Ectodermal cell (in vitro differentiated cells): Measurements from ENCODE around the gene KRTAP10-3.

Experiments used
- H3K27ac ChIP-seq: 2 replicates; pipeline ENCODE4 v1.7.0; 2013; ENCODE audit warnings: mild to moderate bottlenecking, low read depth, low read length; ENCODE audit not compliant: insufficient read depth, poor library complexity, severe bottlenecking
- H3K27me3 ChIP-seq: 2 replicates; pipeline ENCODE4 v1.7.0; 2013; ENCODE audit warnings: mild to moderate bottlenecking, low read length; ENCODE audit not compliant: insufficient read depth, control insufficient read depth, poor library complexity, severe bottlenecking
- H3K36me3 ChIP-seq: one replicate; pipeline ENCODE4 v1.7.0; 2013; ENCODE audit warnings: low read length; ENCODE audit not compliant: control insufficient read depth, insufficient read depth
- H3K4me1 ChIP-seq: one replicate; pipeline ENCODE4 v1.7.0; 2013; ENCODE audit warnings: low read length; ENCODE audit not compliant: control insufficient read depth, insufficient read depth
- H3K4me3 ChIP-seq: 2 replicates; pipeline ENCODE4 v1.7.0; 2013; ENCODE audit warnings: low read depth, low read length, control low read depth; ENCODE audit not compliant: insufficient read depth
- H3K9me3 ChIP-seq: 2 replicates; pipeline ENCODE4 v1.7.0; 2013; ENCODE audit warnings: mild to moderate bottlenecking, low read length, moderate library complexity; ENCODE audit not compliant: control insufficient read depth
- WGBS, 2 experiments: methylation state at CpG; one replicate each; pipeline ENCODE4 v1.1.7; 2013; ENCODE audit warnings: missing lambda C conversion rate in 2 of 2; 5-methylcytosine and 5-hydroxymethylcytosine counted together

The KRTAP10-3 gene

GRCh38 chr21:44533891-44534627 is 24.5 kb downstream of the KRTAP10-3 start:
- Histone ChIP-seq H3K9me3 (no peaks in the 10 kb centered on the region), H3K27me3 (no peaks in the 10 kb centered on the region), H3K27ac (no peak overlapping the region), H3K36me3 (no peaks in the 10 kb centered on the region), H3K4me3 (no peak overlapping the region), H3K4me1 (no peaks in the 10 kb centered on the region)
- WGBS, 2 experiments = 95% methylated on average over 18 to 21 of the region's 21 CpGs

DNA sequence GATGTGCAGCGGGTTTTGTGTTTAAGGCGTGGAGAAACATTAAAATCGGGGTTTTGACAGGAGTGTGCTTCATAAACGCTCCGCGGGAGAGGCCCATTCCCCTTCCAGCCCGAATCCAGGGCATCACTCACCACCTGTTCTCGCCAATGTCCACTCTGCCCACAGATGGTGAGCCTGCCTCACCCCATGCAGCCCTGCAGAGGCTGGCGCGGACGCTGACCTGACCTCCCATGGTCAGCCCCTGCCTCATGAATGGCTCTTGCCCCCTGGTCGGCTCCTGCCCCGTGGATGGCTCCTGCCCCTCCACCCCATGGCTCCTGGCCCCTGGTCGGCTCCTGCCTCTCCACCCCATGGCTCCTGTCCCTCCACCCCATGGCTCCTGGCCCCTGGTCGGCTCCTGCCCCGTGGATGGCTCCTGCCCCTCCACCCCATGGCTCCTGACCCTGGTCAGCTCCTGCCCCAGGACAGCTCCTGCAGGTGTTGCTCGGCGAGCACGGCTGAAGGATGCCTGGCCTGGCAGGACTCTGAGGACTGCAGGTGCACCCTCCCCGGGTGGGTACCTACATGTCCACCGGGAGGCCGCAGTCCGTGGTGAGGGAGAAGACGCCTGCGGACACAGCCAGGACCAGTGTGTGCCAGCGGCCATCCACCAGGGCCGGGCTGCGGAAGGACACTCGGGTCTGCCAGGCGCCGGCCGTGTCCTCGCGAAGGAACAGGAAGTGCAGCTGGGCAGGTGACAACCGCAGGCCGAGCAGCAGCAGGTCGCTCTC is 25.3 kb downstream of the KRTAP10-3 start:
- Histone ChIP-seq H3K36me3 (no peaks in the 10 kb centered on the region), H3K9me3 (no peaks in the 10 kb centered on the region), H3K27ac (no peak overlapping the region), H3K4me3 (no peak overlapping the region), H3K27me3 (no peaks in the 10 kb centered on the region), H3K4me1 (no peaks in the 10 kb centered on the region)
- 93 to 94% methylated on average over 37 of the region's 37 CpGs for WGBS, 2 experiments

- H3K9me3 ChIP-seq = no peaks in the 10 kb centered on the region
Observed at GRCh38 chr21:44532712-44533111, 25.9 kb downstream of the KRTAP10-3 start.

DNA sequence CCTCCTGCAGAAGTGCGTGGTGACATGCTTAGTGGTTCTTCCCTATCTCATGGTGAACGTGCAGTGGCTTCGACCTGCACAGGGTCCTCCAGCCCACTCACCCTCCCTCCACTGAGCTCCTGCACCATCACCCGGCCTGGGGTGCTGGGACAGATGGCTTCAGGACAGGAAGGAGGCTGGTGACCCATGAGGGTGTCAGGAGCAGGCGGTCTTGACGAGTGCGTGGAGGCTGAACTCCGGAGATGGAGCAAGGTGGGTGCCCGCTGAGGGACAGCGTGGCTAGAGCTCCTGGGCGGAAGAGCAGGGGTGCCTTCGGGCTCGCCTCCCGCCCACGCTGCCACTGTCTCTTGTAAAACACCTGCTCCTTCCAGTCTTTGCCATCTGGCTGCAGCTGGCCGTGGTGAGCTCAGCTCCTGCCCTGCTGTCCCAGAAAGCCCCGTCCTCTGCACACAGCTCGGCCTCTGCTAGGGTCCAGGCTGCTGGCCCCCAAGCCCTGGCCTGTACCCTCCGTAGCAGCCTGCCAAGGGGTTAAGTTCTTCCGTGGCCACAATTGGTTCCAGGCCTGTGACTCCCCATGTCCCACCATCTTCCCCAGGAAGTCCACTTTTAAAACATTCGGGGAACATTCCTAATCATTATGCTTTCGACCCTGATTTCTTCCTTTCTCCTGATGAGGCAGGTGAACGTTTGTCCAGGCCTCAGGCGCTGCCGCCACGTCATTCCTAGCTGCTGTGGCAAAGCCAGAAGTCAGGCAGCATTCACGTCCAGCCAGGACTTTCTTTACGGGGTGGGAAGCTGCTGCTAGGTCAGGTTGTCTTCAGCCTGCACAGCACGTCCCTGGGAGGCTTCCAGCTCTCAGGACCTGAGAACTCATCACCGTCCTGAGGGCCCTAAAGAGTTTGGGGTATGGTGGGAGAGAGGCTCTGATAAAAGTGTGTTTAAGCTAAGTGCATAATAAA is 26.7 kb downstream of the KRTAP10-3 start:
- H3K36me3 ChIP-seq = no peaks in the 10 kb centered on the region
- no peaks in the 10 kb centered on the region for H3K27me3 ChIP-seq
- H3K27ac ChIP-seq = no peak overlapping the region
- 92 to 95% methylated on average over 30 of the region's 30 CpGs for WGBS, 2 experiments
- no peaks in the 10 kb centered on the region for H3K9me3 ChIP-seq
- H3K4me1 ChIP-seq = no peaks in the 10 kb centered on the region
- H3K4me3 ChIP-seq = no peak overlapping the region

More at GRCh38 chr21:44532712-44533111, 25.9 kb downstream of the KRTAP10-3 start:
- H3K4me3 ChIP-seq = no peak overlapping the region
- no peaks in the 10 kb centered on the region for H3K27me3 ChIP-seq
- no peak overlapping the region for H3K27ac ChIP-seq
- no peaks in the 10 kb centered on the region for H3K36me3 ChIP-seq
- WGBS, 2 experiments = 89% methylated on average over 16 of the region's 16 CpGs
- H3K4me1 ChIP-seq = no peaks in the 10 kb centered on the region

GRCh38 chr21:44530903-44531605 is 27.5 kb downstream of the KRTAP10-3 start:
- Histone ChIP-seq H3K4me3 (no peak overlapping the region), H3K27me3 (no peaks in the 10 kb centered on the region), H3K27ac (no peak overlapping the region), H3K9me3 (no peaks in the 10 kb centered on the region), H3K36me3 (no peaks in the 10 kb centered on the region), H3K4me1 (no peaks in the 10 kb centered on the region)
- 94 to 95% methylated on average over 23 of the region's 23 CpGs for WGBS, 2 experiments

- Histone ChIP-seq H3K4me1 (no peaks in the 10 kb centered on the region), H3K4me3 (no peak overlapping the region), H3K36me3 (no peaks in the 10 kb centered on the region), H3K27ac (no peak overlapping the region), H3K27me3 (no peaks in the 10 kb centered on the region), H3K9me3 (no peaks in the 10 kb centered on the region)
- WGBS, 2 experiments = 93 to 94% methylated on average over 7 of the region's 7 CpGs
Observed at GRCh38 chr21:44530221-44530902, 28.2 kb downstream of the KRTAP10-3 start.

DNA sequence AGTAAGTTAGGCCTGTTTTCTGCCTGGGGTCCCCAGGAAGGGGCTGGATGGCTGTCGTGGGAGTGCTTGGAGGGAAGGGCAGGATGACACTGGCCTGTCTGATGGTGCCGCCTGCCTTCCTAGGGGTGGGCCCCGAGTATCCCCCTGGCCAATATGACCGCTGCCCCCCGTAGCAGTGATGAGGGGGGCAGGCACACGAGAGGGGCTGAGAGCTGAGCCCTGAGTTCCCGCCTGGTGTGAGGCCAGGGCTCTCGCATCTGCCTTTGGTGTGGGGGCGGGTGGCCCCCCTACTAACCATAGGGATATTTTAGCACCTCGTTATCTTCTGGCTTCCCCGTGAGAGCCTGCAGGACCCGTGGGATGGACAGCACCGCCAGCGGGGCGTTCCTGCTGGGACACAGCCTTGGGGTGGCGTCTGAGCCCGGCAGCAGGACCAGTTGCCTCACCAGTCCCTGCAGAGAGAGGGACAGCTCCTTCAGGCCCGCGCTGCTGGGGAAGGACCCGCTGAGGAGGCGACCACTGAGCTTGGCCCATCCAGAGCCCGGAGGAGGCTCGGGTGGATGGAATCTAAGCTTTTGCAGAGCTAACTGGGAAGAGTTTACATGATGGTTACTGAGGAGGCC is 29.0 kb downstream of the KRTAP10-3 start:
- H3K27me3 ChIP-seq = no peaks in the 10 kb centered on the region
- WGBS, 2 experiments = 93% methylated on average over 23 of the region's 23 CpGs

DNA sequence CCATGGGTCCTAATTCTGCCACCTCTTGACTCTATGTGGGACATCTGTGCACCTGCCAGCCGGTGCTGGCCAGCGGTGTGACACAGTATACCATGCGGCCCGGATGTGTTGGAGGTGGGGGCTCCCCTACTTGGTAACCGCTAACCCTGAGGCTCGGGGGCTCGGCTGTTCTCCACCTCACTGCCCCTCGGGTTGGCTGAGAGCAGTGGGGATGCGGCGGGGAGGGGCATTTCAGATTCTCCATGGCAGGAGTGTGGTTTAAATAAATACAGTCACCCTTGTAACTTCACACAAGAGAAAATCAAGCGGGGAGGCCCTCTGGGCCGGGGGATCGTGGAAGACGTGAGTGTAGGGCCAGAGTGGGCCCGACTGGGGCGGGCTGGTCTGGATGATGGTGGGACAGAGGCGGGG is 29.6 kb downstream of the KRTAP10-3 start:
- Histone ChIP-seq H3K9me3 (no peaks in the 10 kb centered on the region), H3K4me1 (no peaks in the 10 kb centered on the region), H3K27ac (no peak overlapping the region), H3K36me3 (no peaks in the 10 kb centered on the region), H3K27me3 (no peaks in the 10 kb centered on the region), H3K4me3 (no peak overlapping the region)
- 94 to 95% methylated on average over 15 to 17 of the region's 17 CpGs for WGBS, 2 experiments

More for the DNA sequence above, 29.0 kb downstream of the KRTAP10-3 start:
- Histone ChIP-seq H3K4me3 (no peak overlapping the region), H3K36me3 (no peaks in the 10 kb centered on the region), H3K9me3 (no peaks in the 10 kb centered on the region), H3K4me1 (no peaks in the 10 kb centered on the region), H3K27ac (no peak overlapping the region)

DNA sequence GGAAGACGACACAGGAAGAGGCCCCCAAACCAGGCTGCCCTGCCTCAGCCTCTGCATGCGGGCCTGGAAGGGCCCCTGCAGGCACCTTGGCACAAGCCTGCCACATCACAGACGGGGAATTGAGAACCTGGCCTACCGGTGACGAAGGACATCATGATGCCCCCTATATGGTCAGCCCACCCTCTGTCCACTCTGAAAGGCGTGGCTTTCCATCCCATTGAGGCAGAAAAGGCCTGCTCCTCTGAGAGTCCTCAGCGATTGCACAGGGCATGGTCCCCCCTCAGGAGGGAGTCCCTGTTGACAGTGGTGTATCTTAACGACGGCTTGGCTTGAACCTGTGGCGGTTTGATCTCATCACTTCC is 30.0 kb downstream of the KRTAP10-3 start:
- 92 to 93% methylated on average over 10 of the region's 10 CpGs for WGBS, 2 experiments
- Histone ChIP-seq H3K27ac (no peak overlapping the region), H3K9me3 (no peaks in the 10 kb centered on the region), H3K4me3 (no peak overlapping the region), H3K4me1 (no peaks in the 10 kb centered on the region), H3K27me3 (no peaks in the 10 kb centered on the region), H3K36me3 (no peaks in the 10 kb centered on the region)
